Endothelial cell of umbilical vein (primary cell): Measurements from ENCODE around the gene ATP13A2.

Experiments
- CTCF ChIP-seq, 2 donors: IDR thresholded peaks; 1 replicate in 1 of 2; 2 replicates in 1 of 2; pipeline ENCODE4 v1.5.1; 2011; ENCODE audit warnings: low read length in 2 of 2, mild to moderate bottlenecking in 2 of 2, moderate library complexity in 2 of 2, control low read depth in 1 of 2, inconsistent platforms in 1 of 2, low read depth in 1 of 2; ENCODE audit not compliant: insufficient read depth in 1 of 2; ENCODE audit errors: extremely low read depth in 1 of 2
- EZH2 ChIP-seq: IDR thresholded peaks from 2 replicates; pipeline ENCODE4 v1.6.1; 2012; ENCODE audit warnings: borderline replicate concordance, low read depth, mild to moderate bottlenecking, moderate library complexity, low read length, inconsistent platforms; ENCODE audit not compliant: severe bottlenecking
- FOS ChIP-seq: IDR thresholded peaks from 2 replicates; pipeline ENCODE4 v1.6.1; 2011; ENCODE audit warnings: mild to moderate bottlenecking, low read length, moderate library complexity, borderline replicate concordance; ENCODE audit not compliant: insufficient read depth
- GATA2 ChIP-seq: IDR thresholded peaks from 2 replicates; pipeline ENCODE4 v1.7.0; 2011; ENCODE audit warnings: low read depth, mild to moderate bottlenecking, moderate library complexity, mixed read lengths, low read length; ENCODE audit not compliant: insufficient read length, insufficient read depth
- JUN ChIP-seq: IDR thresholded peaks from 2 replicates; pipeline ENCODE4 v1.6.1; 2011; ENCODE audit warnings: borderline replicate concordance, low read depth; ENCODE audit not compliant: insufficient read length, insufficient read depth
- MAX ChIP-seq: IDR thresholded peaks from 2 replicates; pipeline ENCODE4 v1.6.1; 2011; ENCODE audit not compliant: insufficient read depth, insufficient read length
- POLR2A ChIP-seq: IDR thresholded peaks from 2 replicates; pipeline ENCODE4 v1.6.1; 2012; ENCODE audit warnings: low read depth, mild to moderate bottlenecking, control low read depth, low read length
- POLR2AphosphoS5 ChIP-seq: IDR thresholded peaks from 2 replicates; pipeline ENCODE4 v1.6.1; 2012; ENCODE audit warnings: low read depth, mild to moderate bottlenecking, control low read depth, low read length, moderate library complexity; ENCODE audit not compliant: insufficient read depth

- no peak for TF ChIP-seq CTCF (IDR thresholded peaks at IDR 0.05; ENCODE audit: extremely low read depth in 1 of 2, insufficient read depth in 1 of 2, low read depth in 1 of 2, low read length in 2 of 2)
- no peak for TF ChIP-seq POLR2A
- TF ChIP-seq JUN = no peak
- TF ChIP-seq EZH2 = no peak
- TF ChIP-seq POLR2AphosphoS5 = no peak
- no peak for TF ChIP-seq MAX
- TF ChIP-seq GATA2 = no peak
- no peak for TF ChIP-seq FOS
Measured at GRCh38 chr1:17021896-17022295, 10.2 kb upstream of the ATP13A2 start.
